MM.1S (cell line): Measurements from ENCODE around the gene BCL2L14.

Experiments
- DNase-seq: peaks from one replicate; pipeline ENCODE4 v3.0.0-alpha.2; 2015
- H2AFZ ChIP-seq: fragments of 300-600 bp; sonication (generic); 2 replicates; pipeline ENCODE4 v1.6.0; 2016; ENCODE audit warnings: antibody characterized with exemption, low read length
- H3F3A ChIP-seq: fragments of 300-600 bp; sonication (generic); 2 replicates; pipeline ENCODE4 v1.6.1; 2016; ENCODE audit warnings: mild to moderate bottlenecking, antibody characterized with exemption, low read length, moderate library complexity, mixed read lengths; ENCODE audit not compliant: insufficient read depth
- H3K27ac ChIP-seq: fragments of 300-600 bp; sonication (generic); 2 replicates; pipeline ENCODE4 v1.5.1; 2016; ENCODE audit warnings: mild to moderate bottlenecking, low read length
- H3K27me3 ChIP-seq: fragments of 300-600 bp; sonication (generic); replicated peaks from 2 replicates; pipeline ENCODE4 v1.6.0; 2016; ENCODE audit warnings: low read length; ENCODE audit not compliant: insufficient read depth
- H3K36me3 ChIP-seq: fragments of 300-600 bp; sonication (generic); replicated peaks from 2 replicates; pipeline ENCODE4 v1.6.1; 2016; ENCODE audit warnings: mild to moderate bottlenecking, low read length, mixed read lengths; ENCODE audit not compliant: insufficient read depth
- H3K4me1 ChIP-seq: fragments of 300-600 bp; sonication (generic); 2 replicates; pipeline ENCODE4 v1.6.1; 2016; ENCODE audit warnings: low read length, mixed read lengths
- H3K4me2 ChIP-seq: fragments of 300-600 bp; sonication (generic); 2 replicates; pipeline ENCODE4 v1.6.0; 2016; ENCODE audit warnings: low read depth, low read length
- H3K4me3 ChIP-seq: fragments of 300-600 bp; sonication (generic); 2 replicates; pipeline ENCODE4 v1.5.1; 2016; ENCODE audit warnings: low read length, mixed read lengths
- H3K79me2 ChIP-seq: fragments of 300-600 bp; sonication (generic); 2 replicates; pipeline ENCODE4 v1.6.1; 2016; ENCODE audit warnings: mixed run types, low read length, mixed read lengths
- H3K9ac ChIP-seq: fragments of 300-600 bp; sonication (generic); 2 replicates; pipeline ENCODE4 v1.6.1; 2016; ENCODE audit warnings: low read length, mixed read lengths
- H3K9me2 ChIP-seq: fragments of 300-600 bp; sonication (generic); replicated peaks from 2 replicates; pipeline ENCODE4 v1.6.1; 2016; ENCODE audit warnings: mild to moderate bottlenecking, low read length, mixed read lengths; ENCODE audit not compliant: insufficient read depth
- H3K9me3 ChIP-seq: fragments of 300-600 bp; sonication (generic); replicated peaks from 2 replicates; pipeline ENCODE4 v1.6.1; 2016; ENCODE audit warnings: mild to moderate bottlenecking, low read length, mixed read lengths; ENCODE audit not compliant: insufficient read depth
- H4K20me1 ChIP-seq: fragments of 300-600 bp; sonication (generic); 2 replicates; pipeline ENCODE4 v1.6.1; 2016; ENCODE audit warnings: mild to moderate bottlenecking, low read length, moderate library complexity, mixed read lengths; ENCODE audit not compliant: insufficient read depth
- EZH2 ChIP-seq: fragments of 300-600 bp; sonication (generic); optimal IDR thresholded peaks from 2 replicates; pipeline ENCODE3; 2017; ENCODE audit warnings: low read depth, mild to moderate bottlenecking, antibody characterized with exemption, low read length, mixed read lengths
- EZH2phosphoT487 ChIP-seq: fragments of 300-600 bp; sonication (generic); IDR thresholded peaks from 2 replicates; pipeline ENCODE4 v1.6.1; 2018; ENCODE audit warnings: antibody characterized with exemption, low read length
- TF ChIP-seq, protein P1 (sequence below): fragments of 300-600 bp; sonication (generic); IDR thresholded peaks from 2 replicates; pipeline ENCODE4 v1.5.1; 2016; ENCODE audit warnings: antibody characterized with exemption, low read length, mixed read lengths

Gene BCL2L14

DNA sequence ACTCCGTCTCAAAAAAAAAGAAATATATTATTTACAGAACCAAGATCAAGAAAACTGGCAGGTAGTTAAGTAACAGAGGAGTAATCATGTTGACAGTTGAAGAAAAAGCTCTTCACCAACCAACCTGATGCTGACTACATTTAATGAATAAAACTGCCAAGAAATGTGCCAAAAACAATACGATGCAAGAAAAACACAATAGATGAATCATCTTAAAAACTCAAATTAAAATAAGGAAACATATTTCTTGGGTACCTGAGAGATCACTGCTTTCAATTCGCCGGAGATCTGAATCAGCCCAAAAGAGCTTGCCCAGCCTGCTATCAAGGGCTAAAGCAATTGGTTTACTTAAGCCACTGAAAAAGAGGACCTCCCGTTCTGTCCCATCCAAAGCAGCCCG, 76.4 kb downstream of the BCL2L14 start:
- Histone ChIP-seq H3K9ac (no peak overlapping the region), H3K27ac (no peak overlapping the region), H3K4me1 (no peaks in the 10 kb centered on the region), H2AFZ (no peak overlapping the region), H3K9me2 (no peaks in the 10 kb centered on the region), H3F3A (no peaks in the 10 kb centered on the region), H3K36me3 (no peaks in the 10 kb centered on the region), H4K20me1 (no peaks in the 10 kb centered on the region), H3K79me2 (no peaks in the 10 kb centered on the region), H3K4me2 (no peak overlapping the region), H3K9me3 (no peaks in the 10 kb centered on the region), H3K4me3 (no peak overlapping the region), H3K27me3 (no peaks in the 10 kb centered on the region)
- TF ChIP-seq, protein P1, sequence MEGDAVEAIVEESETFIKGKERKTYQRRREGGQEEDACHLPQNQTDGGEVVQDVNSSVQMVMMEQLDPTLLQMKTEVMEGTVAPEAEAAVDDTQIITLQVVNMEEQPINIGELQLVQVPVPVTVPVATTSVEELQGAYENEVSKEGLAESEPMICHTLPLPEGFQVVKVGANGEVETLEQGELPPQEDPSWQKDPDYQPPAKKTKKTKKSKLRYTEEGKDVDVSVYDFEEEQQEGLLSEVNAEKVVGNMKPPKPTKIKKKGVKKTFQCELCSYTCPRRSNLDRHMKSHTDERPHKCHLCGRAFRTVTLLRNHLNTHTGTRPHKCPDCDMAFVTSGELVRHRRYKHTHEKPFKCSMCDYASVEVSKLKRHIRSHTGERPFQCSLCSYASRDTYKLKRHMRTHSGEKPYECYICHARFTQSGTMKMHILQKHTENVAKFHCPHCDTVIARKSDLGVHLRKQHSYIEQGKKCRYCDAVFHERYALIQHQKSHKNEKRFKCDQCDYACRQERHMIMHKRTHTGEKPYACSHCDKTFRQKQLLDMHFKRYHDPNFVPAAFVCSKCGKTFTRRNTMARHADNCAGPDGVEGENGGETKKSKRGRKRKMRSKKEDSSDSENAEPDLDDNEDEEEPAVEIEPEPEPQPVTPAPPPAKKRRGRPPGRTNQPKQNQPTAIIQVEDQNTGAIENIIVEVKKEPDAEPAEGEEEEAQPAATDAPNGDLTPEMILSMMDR: no peak
- TF ChIP-seq EZH2phosphoT487 (no peak), EZH2 (no peak)
- DNase-seq: no peak
